ENCODE measurements around the gene RNF148.
A peak's percentile ranks its signal among the peaks of the same experiment; 100 is the strongest.
"Not testable (repeated sequence)": the region's sequence is repeated elsewhere in the genome, so short reads cannot be mapped to it uniquely, and the experiment has no call there.

RNF148 gene

GRCh38 chr7:122684504-122684903, 18.2 kb downstream of the RNF148 start:
- no peak overlapping the region for H4K8ac ChIP-seq (ENCODE audit: low read depth, low read length)
- no peak overlapping the region for H2BK12ac ChIP-seq (ENCODE audit: low read length)
- H3K4me1 ChIP-seq (ENCODE audit: control insufficient read depth in 1 of 2, insufficient read depth in 2 of 2, low read length in 2 of 2): peaks cover 0 to 3% of the 10 kb centered on the region in 2 experiments
- no peaks in the 10 kb centered on the region for H3K79me2 ChIP-seq (ENCODE audit: control insufficient read depth, insufficient read depth, low read length, poor library complexity)
- H4K91ac ChIP-seq (ENCODE audit: low read depth, low read length): no peak overlapping the region
- no peak overlapping the region for H3K23ac ChIP-seq (ENCODE audit: low read length)
- H2BK5ac ChIP-seq (ENCODE audit: low read depth, low read length, poor library complexity): no peak overlapping the region
- H3K27me3 ChIP-seq (ENCODE audit: insufficient read depth, low read length): no peaks in the 10 kb centered on the region
- no peaks in the 10 kb centered on the region for H3K36me3 ChIP-seq (ENCODE audit: control insufficient read depth in 1 of 2, insufficient read depth in 2 of 2, low read length in 2 of 2)
- H2AFZ ChIP-seq (ENCODE audit: insufficient read depth, low read length, poor library complexity): no peak overlapping the region
- H2BK120ac ChIP-seq (ENCODE audit: insufficient read depth, low read length, poor library complexity): no peak overlapping the region
- H4K12ac ChIP-seq (ENCODE audit: low read depth, low read length): no peak overlapping the region
- H3K18ac ChIP-seq (ENCODE audit: low read length): no peak overlapping the region
- H2AK5ac ChIP-seq (ENCODE audit: low read length): no peak overlapping the region
- H3K9me3 ChIP-seq (ENCODE audit: insufficient read depth, low read depth, low read length): no peaks in the 10 kb centered on the region
- no peak overlapping the region for H3K4me3 ChIP-seq (ENCODE audit: low read depth, low read length)
- H3K4me2 ChIP-seq (ENCODE audit: low read length): no peak overlapping the region
- DNase-seq: no peak
- no peak overlapping the region for H3K27ac ChIP-seq (ENCODE audit: low read depth, low read length)
- H3K4ac ChIP-seq (ENCODE audit: low read depth, low read length): no peak overlapping the region
- H3K9ac ChIP-seq (ENCODE audit: low read length): no peak overlapping the region
- no peak overlapping the region for H3K14ac ChIP-seq (ENCODE audit: low read length)
- no peaks in the 10 kb centered on the region for H3K79me1 ChIP-seq (ENCODE audit: low read length)
- WGBS (ENCODE audit: extremely low coverage, insufficient coverage, insufficient read length): no CpG with 5 or more reads among the region's 2 CpGs

- Histone ChIP-seq H3K4ac (ENCODE audit: low read depth, low read length) (no peak overlapping the region), H4K91ac (ENCODE audit: low read depth, low read length) (no peak overlapping the region), H3K23ac (ENCODE audit: low read length) (no peak overlapping the region), H3K4me3 (ENCODE audit: low read depth, low read length) (no peak overlapping the region), H3K9me3 (ENCODE audit: insufficient read depth, low read depth, low read length) (no peaks in the 10 kb centered on the region), H3K79me2 (ENCODE audit: control insufficient read depth, insufficient read depth, low read length, poor library complexity) (no peaks in the 10 kb centered on the region), H3K27ac (ENCODE audit: low read depth, low read length) (no peak overlapping the region), H4K12ac (ENCODE audit: low read depth, low read length) (no peak overlapping the region), H3K79me1 (ENCODE audit: low read length) (no peaks in the 10 kb centered on the region), H2AFZ (ENCODE audit: insufficient read depth, low read length, poor library complexity) (peak overlapping the region; percentile 33), H2BK12ac (ENCODE audit: low read length) (no peak overlapping the region), H3K27me3 (ENCODE audit: insufficient read depth, low read length) (no peaks in the 10 kb centered on the region), H3K14ac (ENCODE audit: low read length) (no peak overlapping the region), H3K4me2 (ENCODE audit: low read length) (no peak overlapping the region), H3K4me1 (ENCODE audit: control insufficient read depth in 1 of 2, insufficient read depth in 2 of 2, low read length in 2 of 2) (peaks cover 0 to 7% of the 10 kb centered on the region in 2 experiments), H3K9ac (ENCODE audit: low read length) (no peak overlapping the region), H3K18ac (ENCODE audit: low read length) (no peak overlapping the region), H2AK5ac (ENCODE audit: low read length) (no peak overlapping the region), H2BK120ac (ENCODE audit: insufficient read depth, low read length, poor library complexity) (no peak overlapping the region), H2BK5ac (ENCODE audit: low read depth, low read length, poor library complexity) (no peak overlapping the region), H3K36me3 (ENCODE audit: control insufficient read depth in 1 of 2, insufficient read depth in 2 of 2, low read length in 2 of 2) (no peaks in the 10 kb centered on the region), H4K8ac (ENCODE audit: low read depth, low read length) (no peak overlapping the region)
- WGBS (ENCODE audit: extremely low coverage, insufficient coverage, insufficient read length): 100% methylated on average over 1 of the region's 8 CpGs
- no peak for DNase-seq
Observed at GRCh38 chr7:122682815-122683550, 19.7 kb downstream of the RNF148 start.

GRCh38 chr7:122681186-122681585, 21.5 kb downstream of the RNF148 start:
- not testable (repeated sequence) for H2AFZ ChIP-seq (ENCODE audit: insufficient read depth, low read length, poor library complexity); H2AK5ac ChIP-seq (ENCODE audit: low read length); H3K4me3 ChIP-seq (ENCODE audit: low read depth, low read length); H3K14ac ChIP-seq (ENCODE audit: low read length); H3K23ac ChIP-seq (ENCODE audit: low read length); H3K79me2 ChIP-seq (ENCODE audit: control insufficient read depth, insufficient read depth, low read length, poor library complexity); H3K36me3 ChIP-seq (ENCODE audit: control insufficient read depth in 1 of 2, insufficient read depth in 2 of 2, low read length in 2 of 2); H3K4ac ChIP-seq (ENCODE audit: low read depth, low read length); H3K4me1 ChIP-seq (ENCODE audit: control insufficient read depth in 1 of 2, insufficient read depth in 2 of 2, low read length in 2 of 2); H4K12ac ChIP-seq (ENCODE audit: low read depth, low read length); H4K8ac ChIP-seq (ENCODE audit: low read depth, low read length); H2BK5ac ChIP-seq (ENCODE audit: low read depth, low read length, poor library complexity); DNase-seq; H4K91ac ChIP-seq (ENCODE audit: low read depth, low read length); H3K9ac ChIP-seq (ENCODE audit: low read length); H3K79me1 ChIP-seq (ENCODE audit: low read length); H3K27ac ChIP-seq (ENCODE audit: low read depth, low read length); H2BK12ac ChIP-seq (ENCODE audit: low read length); H3K4me2 ChIP-seq (ENCODE audit: low read length); H2BK120ac ChIP-seq (ENCODE audit: insufficient read depth, low read length, poor library complexity); H3K18ac ChIP-seq (ENCODE audit: low read length); H3K27me3 ChIP-seq (ENCODE audit: insufficient read depth, low read length); H3K9me3 ChIP-seq (ENCODE audit: insufficient read depth, low read depth, low read length)
- no CpG with 5 or more reads among the region's 16 CpGs for WGBS (ENCODE audit: extremely low coverage, insufficient coverage, insufficient read length)

- Histone ChIP-seq H3K9me3 (ENCODE audit: insufficient read depth, low read depth, low read length) (no peaks in the 10 kb centered on the region), H2AK5ac (ENCODE audit: low read length) (no peak overlapping the region), H2BK120ac (ENCODE audit: insufficient read depth, low read length, poor library complexity) (peak overlapping the region; percentile 40), H3K27me3 (ENCODE audit: insufficient read depth, low read length) (no peaks in the 10 kb centered on the region), H3K9ac (ENCODE audit: low read length) (no peak overlapping the region), H4K8ac (ENCODE audit: low read depth, low read length) (no peak overlapping the region), H4K12ac (ENCODE audit: low read depth, low read length) (no peak overlapping the region), H3K4ac (ENCODE audit: low read depth, low read length) (no peak overlapping the region), H2AFZ (ENCODE audit: insufficient read depth, low read length, poor library complexity) (no peak overlapping the region), H3K14ac (ENCODE audit: low read length) (no peak overlapping the region), H3K18ac (ENCODE audit: low read length) (no peak overlapping the region), H3K79me2 (ENCODE audit: control insufficient read depth, insufficient read depth, low read length, poor library complexity) (no peaks in the 10 kb centered on the region), H2BK5ac (ENCODE audit: low read depth, low read length, poor library complexity) (peak overlapping the region; percentile 54), H3K27ac (ENCODE audit: low read depth, low read length) (peak overlapping the region; percentile 61), H3K36me3 (ENCODE audit: control insufficient read depth in 1 of 2, insufficient read depth in 2 of 2, low read length in 2 of 2) (no peaks in the 10 kb centered on the region), H3K4me1 (ENCODE audit: control insufficient read depth in 1 of 2, insufficient read depth in 2 of 2, low read length in 2 of 2) (peaks cover 0 to 8% of the 10 kb centered on the region in 2 experiments), H3K79me1 (ENCODE audit: low read length) (no peaks in the 10 kb centered on the region), H3K4me2 (ENCODE audit: low read length) (no peak overlapping the region), H3K4me3 (ENCODE audit: low read depth, low read length) (no peak overlapping the region), H2BK12ac (ENCODE audit: low read length) (no peak overlapping the region), H3K23ac (ENCODE audit: low read length) (no peak overlapping the region), H4K91ac (ENCODE audit: low read depth, low read length) (no peak overlapping the region)
- no CpG with 5 or more reads among the region's 1 CpG for WGBS (ENCODE audit: extremely low coverage, insufficient coverage, insufficient read length)
- peak in 1 of 2 donors; percentile 10 for DNase-seq
Observed at GRCh38 chr7:122679813-122680212, 22.9 kb downstream of the RNF148 start.

Measured in trophoblast cell (in vitro differentiated cells and primary cell).